HG03135 (cell line): ENCODE measurements around the gene KDF1.

Source experiments
- ATAC-seq: cut with Tn5 transposase; IDR thresholded peaks from one replicate; pipeline ENCODE4 v1.9.1; 2021; ENCODE audit warnings: mild to moderate bottlenecking, moderate library complexity; ENCODE audit not compliant: unreplicated experiment

Gene KDF1

DNA sequence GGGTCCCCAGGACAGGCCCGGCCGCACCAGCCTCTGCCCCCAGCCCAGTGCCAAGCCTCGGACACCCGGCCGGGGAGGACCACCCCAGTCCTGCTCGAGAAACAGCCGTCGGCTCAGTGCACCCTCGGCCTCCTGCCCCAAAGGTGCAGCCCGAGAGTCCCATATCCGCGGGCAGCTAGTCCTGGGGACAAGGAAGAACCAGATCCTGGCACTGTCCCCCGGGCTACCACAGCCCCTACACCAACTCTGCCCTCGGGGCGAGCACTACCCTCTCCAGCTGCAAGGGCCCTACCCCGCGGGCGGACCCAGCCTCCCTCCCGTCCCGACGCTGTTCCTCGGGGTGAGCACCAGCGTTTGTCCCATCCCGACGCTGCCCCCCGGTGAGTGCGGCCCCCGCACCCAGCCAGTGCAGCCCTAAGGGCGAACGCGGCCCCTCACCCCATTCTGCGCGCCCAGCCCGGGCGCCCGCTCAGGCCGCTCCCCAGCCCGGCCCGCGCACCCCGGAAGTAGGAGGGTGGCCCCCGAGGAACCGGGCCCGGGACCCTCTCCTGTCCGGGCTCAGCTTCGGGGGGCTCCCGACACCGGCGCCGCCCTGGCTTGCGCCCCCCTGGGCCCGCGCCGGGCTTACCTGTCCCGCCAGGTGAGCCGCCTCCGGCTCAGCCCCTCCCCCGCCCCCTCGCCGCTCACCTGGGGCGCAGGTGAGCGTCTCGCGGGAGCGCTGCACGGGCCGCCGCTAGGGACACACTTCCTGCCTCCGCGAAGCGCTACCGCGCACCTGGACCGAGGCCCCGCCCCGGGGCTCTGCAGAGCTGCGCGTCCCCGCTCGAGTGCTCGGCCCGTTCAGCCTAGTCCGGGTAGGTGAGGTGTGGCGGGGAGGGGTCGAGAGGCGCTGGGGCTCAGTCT is at the start of gene KDF1:
TSS of gene KDF1 (minus strand) at position 747 of the 903 bp plus-strand sequence. CDS start 8,088 bp downstream, outside the sequence.
- no peak for ATAC-seq

- no peak for ATAC-seq
These were observed 49.4 kb upstream of the KDF1 start for GRCh38 chr1:27009601-27010197.

- ATAC-seq, result no peak
These were observed 47.8 kb upstream of the KDF1 start for GRCh38 chr1:27007909-27008582.

DNA sequence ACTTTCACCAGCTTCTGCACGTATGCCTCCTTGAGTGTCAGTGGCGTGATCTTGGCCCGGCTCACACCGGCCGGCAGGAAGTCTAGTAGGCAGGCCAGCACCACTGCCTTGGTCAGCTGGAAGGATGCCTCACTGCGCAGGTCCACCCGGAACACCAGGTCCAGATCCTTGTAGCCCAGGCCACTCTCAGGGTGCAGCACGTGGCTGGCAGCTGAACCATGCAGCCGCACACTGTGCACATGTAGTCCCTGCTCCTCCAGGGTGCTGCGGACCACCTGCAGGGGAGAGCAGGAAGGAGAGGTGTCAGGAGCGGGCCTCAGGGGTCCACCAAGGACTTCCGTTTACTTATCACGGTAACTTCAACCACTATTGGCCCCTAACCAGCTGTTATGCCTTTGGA is 46.4 kb upstream of the KDF1 start:
- ATAC-seq, result no peak

DNA sequence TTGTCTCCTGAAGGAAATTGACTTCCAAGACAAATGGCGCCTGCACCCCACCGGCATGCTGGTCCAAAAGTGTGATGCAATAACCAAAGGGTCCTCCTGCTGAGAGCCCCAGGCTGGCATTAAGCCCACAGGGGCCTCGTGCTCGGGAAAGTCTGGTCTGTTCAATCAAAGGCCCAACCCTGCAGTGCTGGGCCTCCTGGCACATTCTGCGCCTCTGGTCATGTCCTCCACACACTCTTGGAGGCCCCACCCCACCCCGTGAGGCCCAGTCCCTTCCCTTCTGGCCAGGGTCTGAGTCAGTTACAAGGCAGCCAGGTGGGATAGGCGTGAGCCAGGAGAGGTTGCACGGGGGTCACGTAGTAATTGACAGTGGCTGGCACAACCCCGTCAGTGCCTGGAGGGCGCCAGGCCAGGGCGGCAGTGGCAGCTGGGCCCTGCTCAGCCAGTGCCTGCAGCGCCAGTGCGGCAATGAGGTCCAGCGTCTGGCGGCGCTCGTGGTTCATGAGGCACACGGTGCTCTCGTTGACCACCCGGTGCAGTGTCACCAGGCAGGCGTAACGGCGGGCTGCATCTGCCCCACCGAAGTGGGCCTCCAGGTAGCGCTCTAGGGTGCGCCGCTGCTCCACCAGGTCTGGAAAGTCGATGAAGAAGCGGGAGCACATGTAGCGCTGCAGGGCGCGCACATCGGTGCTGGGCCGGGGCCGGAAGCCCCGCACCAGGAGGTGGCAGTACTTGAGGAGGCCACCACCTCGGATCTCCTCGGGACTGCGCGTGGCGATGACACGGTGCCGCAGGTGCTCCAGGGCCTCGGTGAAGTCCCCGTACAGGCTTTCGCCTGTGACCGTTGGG is 45.6 kb upstream of the KDF1 start:
- no peak for ATAC-seq

DNA sequence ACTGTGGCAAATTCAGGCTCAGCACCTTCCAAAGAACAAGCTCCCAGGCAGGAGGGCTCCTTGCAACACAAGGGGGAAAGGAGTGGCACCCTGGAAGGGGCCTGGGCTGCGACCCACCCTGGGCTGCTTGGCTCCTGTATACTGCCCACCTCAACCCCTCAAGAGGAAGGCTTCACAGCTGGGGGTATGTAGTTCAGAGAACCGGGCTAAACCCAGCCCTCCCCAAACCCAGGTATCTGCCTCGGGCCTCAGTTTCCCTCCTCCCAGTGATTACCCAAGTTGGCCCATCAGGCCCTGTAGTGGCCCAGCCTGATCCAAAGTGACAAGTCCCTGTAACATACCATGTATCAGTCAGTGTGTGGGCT is 44.9 kb upstream of the KDF1 start:
- ATAC-seq, result no peak

- no peak for ATAC-seq
These were observed 44.4 kb upstream of the KDF1 start for GRCh38 chr1:27004471-27005165.

DNA sequence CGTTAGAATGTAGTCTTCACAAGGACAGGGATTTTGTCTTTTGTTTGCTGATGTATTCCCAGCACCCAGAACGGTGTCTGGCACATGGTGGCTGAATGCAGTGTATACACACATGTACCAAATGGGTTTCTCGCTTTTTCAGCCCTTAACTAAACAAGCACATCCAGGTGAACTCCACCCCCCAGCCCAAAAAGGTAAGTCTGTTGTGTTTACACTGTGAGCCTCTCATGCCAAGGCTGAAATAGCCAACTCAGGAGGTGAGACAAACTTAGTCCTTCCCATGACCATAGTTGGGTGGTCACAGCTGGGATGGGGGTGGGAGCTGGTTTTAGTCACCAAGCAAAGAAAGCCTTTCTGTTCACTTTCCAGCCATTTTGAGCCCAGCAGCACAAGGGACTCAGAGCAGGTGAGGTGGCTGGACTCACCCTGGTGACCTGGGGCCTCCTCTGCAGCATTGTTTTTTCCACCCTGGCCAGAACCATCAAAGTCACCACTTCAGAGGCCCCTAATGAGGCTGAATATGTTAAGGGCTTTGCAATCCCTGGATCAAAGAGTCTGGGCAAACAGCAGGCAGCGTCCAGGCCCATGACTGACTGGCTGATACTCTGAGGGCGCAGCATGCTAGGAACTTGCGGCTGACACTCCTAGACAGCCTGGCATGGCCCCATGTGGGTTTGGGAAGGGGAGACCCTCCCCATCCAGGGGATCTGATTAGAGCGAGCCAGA is 43.6 kb upstream of the KDF1 start:
- no peak for ATAC-seq

- no peak for ATAC-seq
These were observed 41.5 kb upstream of the KDF1 start for GRCh38 chr1:27001570-27002360.

DNA sequence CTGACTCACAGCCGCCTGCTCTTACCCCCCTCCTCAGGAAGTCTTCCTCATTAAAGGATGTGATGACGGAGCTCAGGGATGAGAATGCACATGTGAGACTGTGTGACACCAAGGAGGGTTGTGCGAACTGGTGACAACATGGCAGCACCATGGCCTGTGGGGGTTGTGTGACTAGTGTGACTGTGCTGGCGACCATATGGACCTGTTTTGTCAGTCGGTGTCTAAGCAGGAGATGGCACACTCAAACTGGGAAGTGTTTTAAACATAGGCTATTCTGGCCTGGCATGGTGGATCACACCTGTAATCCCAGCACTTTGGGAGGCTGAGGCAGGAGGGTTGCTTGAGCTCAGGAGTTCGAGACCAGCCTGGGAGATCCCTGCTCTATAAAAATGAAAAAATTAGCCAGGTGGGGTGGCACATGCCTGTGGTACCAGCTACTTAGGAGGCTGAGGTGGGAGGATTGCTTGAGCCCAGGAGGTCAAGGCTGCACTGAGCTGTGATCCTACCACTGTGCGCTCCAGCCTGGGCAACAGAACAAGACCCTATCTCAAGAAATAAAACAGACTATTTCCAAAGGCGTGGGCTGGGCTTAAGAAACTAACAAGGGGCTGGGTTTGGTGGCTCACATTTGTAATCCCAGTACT is 40.7 kb upstream of the KDF1 start:
- ATAC-seq, result no peak

DNA sequence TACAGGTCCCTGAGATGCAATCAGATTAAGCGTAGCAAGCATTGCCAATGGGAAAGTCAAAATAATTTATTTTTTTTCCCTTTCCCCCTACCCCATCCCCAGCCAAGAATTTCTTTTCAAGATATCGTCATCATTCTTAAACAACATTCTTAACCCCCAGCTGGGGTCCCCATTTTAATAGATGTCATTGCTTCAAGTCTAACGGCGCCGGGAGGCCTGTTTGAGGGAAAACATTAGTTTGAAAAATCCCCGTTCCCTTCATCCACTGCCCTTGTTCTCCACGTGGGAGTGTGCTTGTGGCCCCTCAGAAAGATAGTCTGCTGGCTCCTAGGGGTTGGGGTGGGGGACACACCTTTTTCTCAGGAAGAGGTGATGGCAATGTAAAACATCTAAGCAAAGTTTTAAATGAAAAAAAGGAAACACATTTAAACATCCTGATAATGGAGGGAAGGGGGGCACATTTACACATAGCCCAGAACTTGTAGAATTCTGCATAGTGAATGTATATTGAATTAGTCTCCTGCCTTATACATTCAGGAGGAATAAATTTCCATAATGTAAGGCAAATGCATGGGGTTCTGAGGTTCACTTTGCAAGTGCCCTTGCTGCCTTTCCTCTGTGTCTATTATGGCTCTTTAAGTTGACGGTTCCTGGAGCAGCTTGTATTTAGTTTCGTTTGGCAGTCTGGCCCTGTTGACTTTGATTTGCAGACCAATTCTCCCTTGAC is 40.0 kb upstream of the KDF1 start:
- no peak for ATAC-seq

- no peak for ATAC-seq
These were observed 39.2 kb upstream of the KDF1 start for GRCh38 chr1:26999440-26999987.

DNA sequence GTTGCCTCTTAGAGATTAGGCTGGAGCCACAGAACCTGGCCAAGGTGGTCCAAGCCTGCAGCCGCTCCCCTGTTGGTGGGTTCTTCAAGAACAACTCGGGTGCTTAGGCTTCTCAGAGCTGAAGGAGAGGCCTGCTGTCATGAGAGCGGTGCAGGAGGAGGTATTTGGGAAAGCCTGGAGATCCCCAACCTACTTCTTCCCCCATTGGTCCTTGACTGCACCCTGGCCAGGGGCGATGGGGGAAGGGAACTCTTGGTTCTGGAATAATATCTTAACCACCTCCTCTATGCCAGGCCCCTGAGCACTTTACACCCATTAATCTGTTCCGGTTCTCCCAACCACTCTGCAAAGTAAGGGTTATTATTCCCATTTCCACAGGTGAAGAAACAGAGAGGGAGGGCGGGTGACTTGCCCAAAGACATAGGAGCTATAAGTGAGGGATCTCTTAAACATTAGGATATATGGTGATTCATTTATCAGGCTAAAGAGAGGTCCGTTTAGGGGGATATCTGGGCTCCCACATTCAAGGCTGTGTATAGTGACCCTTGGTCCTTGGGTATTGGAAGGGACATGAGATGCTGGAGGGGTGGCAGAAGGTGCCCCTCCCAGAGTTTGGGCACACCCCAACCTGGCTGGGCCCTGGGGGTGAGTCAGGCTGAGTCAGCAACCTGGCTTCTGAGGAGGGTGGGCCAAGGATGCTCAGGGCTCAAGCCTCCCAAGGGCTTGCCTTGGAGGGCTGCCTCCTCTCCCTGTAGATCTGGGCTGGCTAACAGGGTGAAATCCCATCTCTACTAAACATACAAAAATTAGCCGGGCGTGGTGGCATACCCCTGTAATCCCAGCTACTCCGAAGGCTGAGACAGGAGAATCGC is 38.4 kb upstream of the KDF1 start:
- ATAC-seq, result no peak

DNA sequence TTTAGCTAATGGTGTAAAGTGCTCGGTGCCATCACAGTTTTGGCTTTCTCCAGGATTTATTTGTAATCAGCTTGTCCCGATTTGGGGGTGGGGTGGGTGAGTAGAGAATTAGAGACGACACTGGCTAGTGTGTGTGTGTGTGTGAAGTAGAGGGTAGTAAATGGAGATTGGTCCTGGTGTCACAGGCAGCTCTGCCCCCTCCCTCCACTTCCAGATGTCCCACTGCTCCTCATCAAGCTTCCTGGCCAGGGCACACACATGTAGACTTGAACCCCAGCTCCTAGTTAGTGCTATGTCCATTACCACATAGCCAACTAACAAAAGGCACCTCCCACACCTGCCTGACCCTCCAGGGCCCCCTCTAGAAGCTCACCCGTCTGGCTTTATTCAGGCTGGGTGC is 36.4 kb upstream of the KDF1 start:
- ATAC-seq, result no peak

- ATAC-seq, result no peak
These were observed 35.8 kb upstream of the KDF1 start for GRCh38 chr1:26996024-26996423.

GRCh38 chr1:26994787-26995517 is 34.7 kb upstream of the KDF1 start:
- ATAC-seq, result no peak
